Activated T-helper 1 cell treated with Interleukin-2 at 50 U/mL for 16 hours (primary cell): ENCODE data around the gene SMIM31.

Source experiments
- DNase-seq: peaks from one replicate; pipeline ENCODE4 v3.0.0-alpha.2; 2020; ENCODE audit warnings: low read depth

SMIM31 gene

DNA sequence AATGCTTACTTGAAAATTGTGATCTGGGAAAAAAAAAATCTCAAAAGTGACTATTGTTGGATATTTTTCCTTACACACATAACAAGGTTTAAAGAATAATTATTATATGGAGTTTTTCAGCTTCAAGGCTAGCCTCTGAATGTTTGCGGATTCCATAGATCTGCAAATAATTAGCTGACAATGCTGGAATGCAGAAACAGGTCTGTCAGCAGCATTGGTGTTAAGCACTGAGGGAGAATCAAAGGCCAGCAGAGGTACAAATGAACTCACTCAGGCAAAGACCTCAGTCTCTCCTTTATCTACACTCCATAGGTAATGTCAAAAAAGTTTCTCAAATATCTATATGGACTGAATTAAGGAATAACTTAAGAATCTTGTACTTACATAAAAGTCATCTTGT, 35.1 kb downstream of the SMIM31 start:
- no peak for DNase-seq

DNA sequence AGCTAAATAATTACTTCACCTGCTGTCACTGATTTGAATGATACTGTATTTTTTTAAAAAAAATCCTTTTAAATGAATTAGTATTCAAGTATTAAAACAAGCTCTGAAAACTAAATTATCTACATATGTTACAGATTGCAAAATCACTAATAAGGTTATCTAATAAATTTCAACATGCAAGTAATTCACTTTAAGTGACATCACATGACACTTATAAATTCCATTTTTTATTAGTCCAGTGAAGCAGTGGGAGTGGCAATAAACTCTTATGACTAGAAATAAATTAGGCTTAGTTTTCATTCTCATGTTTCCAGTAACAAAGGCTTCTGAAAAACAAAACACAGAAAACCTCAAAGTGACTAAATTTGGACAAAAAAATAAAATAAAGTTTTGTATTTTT, 36.3 kb downstream of the SMIM31 start:
- DNase-seq = no peak

DNA sequence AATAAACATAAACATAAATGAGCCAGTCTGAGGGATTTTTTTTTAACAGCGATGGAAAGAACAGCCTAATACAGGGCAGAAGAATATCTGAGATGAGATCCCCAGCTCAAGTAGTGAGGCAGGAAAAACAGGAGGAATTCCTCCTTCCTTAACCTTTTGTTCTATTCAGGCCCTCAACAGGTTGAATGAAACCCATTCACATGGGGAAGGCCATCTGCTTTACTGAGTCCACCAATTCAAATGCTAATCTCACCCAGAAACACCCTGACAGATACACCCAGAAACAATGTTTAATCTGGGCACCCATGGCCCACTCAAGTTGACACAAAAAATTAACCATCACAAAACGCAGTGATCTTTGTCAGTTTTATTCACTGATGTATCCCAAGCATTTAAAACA, 45.5 kb downstream of the SMIM31 start:
- DNase-seq = no peak

DNA sequence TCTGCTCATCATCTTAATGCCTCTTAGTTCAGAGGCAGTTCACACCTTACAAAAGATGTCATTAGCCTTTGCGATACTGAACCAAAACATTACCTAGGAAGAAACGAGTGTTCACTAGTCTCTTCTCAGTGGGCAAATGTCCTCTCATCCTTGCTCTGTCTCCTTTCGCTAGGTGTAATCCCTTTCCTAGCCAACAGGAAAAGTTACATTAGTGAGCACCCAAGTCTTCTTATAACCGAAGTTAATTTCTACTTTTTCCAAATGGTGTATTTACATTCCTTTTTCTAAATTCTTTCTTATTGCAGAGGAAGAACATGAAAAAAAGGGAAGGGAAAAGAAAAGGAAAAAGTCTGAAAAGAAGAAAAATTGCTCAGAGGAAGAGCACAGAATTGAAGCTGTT, 46.9 kb downstream of the SMIM31 start:
- no peak for DNase-seq

DNA sequence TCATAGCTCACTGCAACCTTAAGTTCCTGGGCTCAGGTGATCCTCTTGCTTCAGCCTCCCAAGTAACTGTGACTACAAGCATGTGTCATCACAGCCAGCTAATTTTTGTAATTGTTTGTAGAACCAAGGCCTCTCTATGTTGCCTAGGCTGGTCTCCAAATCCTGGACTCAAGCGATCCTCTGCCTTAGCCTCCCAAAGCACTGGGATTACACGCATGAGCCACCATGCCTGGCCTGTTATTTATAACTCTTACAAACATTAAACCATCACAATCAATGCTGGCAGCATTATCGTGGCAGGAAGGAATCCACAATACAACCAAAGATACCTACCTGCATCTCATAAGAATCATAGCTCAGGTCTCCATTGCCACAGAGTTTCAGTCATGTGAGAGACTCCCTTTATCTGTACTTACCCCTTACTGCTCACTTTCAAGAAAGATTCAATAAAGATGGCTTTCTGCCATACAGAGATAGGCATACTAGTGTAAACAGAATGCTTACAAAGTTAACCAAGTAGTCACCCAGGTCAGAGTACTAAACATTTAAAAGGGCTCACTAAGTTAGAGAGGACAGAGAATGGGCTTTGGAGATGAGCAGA, 48.5 kb downstream of the SMIM31 start:
- no peak for DNase-seq

DNA sequence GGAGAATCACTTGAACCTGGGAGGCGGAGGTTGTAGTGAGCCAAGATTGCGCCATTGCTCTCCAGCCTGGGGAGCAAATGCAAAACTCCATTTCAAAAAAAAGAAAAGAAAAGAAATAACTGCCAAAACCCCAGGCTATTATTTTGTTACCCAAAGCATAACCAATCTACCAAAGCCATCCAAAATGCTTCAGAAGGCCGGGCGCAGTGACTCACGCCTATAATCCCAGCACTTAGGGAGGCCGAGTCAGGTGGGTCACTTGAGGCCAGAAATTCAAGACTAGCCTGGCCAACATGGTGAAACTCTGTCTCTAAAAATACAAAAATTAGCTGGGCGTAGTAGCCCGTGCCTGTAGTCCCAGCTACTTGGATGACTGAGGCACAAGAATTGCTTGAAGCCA, 49.8 kb downstream of the SMIM31 start:
- DNase-seq = no peak

DNA sequence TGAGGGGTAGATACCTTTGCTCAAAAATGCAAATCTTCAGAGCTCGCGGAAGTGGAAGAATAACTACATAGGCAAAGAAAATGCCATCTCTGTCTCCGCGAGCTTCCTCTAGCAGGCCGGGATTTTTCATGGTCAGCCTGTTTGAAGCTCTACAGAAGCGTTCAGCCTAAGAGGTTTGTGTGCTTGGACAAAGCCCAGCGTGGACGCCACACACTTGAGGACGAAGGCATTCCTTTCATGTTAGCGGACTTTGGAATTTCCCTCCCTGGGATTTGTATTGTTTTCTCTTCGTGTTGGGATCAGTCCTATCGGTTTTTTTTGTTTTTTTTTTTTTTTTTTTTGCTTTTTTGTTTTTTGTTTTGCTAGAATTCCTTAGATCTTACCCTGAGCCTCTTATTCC, 53.7 kb downstream of the SMIM31 start:
- DNase-seq = no peak

DNA sequence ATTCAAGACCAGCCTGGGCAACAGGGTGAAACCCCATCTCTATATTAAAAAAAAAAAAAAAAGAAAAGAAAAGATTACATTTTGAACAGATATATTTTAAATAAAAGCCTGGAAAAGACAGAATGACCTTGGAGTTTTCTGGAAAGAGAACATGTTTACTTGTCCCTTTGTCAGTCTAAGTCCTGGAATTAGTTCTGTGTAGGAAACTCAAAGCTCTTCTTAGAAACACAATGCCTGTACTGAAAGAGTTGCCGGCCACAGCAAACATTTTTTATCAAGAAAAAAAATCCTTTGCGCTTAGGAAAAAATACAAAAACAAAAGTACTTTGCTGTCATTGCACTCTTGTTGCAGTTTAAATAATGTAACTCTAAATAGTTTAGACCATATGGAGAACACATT, 59.6 kb downstream of the SMIM31 start:
- no peak for DNase-seq

DNA sequence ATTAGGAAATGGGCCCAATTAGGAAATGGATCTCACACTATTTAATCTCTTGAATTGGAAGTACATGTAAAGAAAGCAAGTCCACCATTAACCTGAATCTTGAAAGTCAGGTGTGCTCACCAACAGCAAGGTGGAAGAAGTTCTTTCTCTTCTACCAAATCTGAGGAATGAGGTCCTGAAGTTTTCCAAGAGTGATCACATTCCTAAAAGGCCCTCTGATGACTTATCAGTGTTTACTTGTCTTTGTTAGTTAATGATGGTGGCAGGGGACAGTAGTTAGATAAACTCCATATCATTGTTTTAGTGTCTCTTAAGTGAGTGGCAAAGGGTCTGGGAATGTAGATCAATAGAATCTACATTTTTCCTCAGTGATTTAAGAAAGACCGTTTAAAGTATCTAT, 61.8 kb downstream of the SMIM31 start:
- no peak for DNase-seq

DNA sequence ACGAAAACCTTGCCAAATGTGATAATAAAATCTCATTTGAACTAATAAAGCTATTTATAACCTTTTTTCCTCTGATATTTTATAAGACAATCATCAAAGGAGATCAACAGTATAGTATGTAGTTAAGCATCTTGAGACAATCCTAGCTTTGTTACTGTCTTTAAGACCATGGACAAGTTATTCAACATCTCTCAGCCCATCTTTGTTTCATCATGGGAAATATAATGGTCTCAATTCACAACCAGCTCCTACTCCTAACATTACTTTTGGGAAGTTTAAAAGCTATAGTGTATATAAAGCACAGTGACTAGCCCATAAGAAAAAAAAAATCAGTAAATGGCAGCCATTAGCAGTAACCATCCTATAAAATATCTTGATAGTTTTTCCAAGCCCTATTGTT, 65.4 kb downstream of the SMIM31 start:
- DNase-seq = no peak

DNA sequence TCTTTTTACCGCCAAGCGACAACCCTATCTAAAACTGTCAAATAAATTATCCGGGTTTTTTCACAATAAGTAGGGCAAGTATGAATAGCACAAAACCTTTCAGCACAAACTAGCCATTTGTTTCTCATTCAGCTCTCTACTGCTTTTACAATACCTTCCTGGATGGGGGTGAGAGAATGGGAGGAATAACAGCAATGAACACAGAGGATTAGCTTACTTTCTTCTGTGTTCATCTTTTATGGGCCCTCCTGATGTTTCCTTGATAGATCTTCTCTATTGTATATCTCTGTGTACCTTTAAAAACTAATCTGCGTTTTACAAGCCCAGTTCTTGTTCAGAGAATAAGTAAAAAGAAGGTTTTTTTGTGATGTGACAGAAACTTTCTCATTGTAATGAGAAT, 67.8 kb downstream of the SMIM31 start:
- DNase-seq = no peak

DNA sequence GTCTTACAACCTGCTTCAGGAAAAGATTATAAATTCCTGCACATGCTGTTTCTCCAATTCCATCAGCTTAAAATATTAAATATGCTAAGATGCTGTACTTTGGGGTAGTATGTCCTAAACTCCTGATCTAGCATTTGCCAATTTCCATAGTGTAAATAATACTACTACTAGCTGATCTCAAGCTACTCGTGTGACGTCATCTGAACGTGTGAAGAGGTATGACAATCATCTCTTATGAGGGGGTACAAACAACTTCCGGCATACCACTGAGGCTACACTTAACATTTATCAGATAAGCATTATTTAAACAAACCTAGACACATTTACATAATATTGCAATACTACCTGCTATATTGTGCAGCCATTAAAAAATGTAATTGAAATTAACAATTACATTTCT, 70.7 kb downstream of the SMIM31 start:
- DNase-seq = no peak

DNA sequence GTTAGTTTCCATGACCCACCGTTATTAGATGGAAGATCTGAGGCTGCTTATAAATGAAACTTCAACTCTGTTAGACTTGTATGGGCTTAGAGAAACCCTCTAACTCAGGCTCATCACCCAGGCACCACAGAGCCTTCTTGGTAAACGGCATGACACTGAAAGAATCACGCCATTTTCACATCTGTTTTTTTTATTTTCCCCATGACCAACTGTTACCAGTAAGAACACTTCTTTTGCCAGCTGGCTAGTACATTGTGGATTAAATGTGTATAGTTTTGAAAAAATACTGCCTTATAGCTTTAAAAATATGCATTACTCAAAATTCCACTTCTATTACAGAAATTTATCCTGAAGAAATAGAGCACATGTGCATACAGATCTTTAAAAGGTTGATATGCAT, 75.0 kb downstream of the SMIM31 start:
- DNase-seq = no peak

DNA sequence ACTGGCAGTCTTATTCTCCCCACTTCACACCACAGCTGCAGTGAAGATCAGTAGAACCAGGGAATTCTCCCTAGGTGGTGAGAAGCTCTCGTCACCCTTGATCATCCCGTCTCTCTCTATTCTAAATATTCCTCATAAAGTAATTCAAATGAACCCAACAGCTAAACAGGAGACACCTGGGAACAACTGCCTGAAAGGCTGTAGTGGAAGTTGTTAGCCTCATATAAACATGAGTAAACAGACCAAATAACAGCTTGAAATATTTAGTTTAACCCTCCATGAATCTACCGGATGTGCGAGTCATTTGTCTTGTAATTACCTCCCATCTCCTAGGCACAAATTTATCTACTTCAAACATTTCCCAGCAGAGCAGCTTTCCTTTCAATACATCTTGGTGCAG, 92.6 kb downstream of the SMIM31 start:
- DNase-seq = no peak

DNA sequence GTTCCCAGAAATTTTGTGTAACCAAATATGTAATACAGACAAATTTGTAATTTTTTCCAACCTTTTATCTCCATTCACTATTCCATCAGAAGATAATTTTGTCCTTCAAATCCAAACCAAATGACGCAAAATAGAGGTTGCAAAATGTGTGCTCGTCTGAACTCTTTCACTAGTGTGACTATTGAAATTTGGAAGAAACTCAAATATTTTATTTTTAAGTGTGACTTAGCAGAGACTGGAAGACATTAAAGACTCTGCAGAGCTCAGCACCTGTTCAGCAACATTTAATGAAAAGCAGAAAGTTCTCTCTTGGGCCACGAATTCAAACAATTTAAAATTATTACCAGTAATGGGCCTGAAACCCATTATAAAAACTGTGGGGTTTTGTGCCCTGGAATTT, 93.1 kb downstream of the SMIM31 start:
- no peak for DNase-seq

DNA sequence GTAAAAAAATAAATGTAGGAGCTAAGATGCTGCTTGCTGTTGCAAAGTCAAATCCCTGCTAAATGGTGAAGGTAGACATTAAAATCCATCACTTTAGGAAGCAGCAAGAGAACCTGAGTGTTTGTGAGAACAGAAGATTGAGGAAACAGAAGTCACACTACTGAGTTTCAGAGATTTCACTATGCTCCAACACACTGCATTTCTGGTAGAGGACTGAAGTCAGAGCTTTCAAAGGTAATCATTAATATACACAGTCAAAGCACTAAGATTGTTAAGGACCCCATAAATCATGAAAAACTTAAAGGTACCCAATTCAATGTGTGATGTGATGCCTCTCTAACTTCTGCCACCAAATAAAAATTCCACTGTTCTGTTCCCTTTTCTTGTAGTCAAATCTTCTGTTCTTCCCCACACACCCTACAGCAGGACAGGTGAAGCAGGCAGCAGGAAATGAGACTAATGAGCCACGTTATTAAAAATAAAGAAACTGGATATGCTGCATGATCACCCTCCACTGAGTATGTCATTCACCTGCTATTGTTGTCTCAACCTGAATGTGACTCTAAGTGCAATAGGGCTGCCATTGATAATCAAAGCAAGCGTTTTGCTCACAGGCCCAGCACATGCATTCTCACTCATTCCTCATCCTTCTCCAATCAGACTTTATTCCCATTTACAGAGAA, 94.2 kb downstream of the SMIM31 start:
- no peak for DNase-seq
